WTC11 (cell line): ENCODE data around the gene ZNF432. TPM values are rescaled to one million over a fixed set of nuclear protein-coding genes. Genes with fewer than 3 reads are reported as not detected.

Experiments
- ATAC-seq: fragments of 200-7000 bp; cut with Tn5 transposase; 2 replicates; pipeline ENCODE4 v1.10.0; 2021; ENCODE audit warnings: mild to moderate bottlenecking, moderate library complexity
- CTCF ChIA-PET: fragments of 300-600 bp; sonication (Branson Sonifier 250); formaldehyde crosslinking; loops from one replicate; lab custom pipeline; 2021; ENCODE audit warnings: antibody characterized with exemption; lab: Charles Lee
- POLR2A ChIA-PET: fragments of 350-600 bp; sonication (Branson Sonifier 250); formaldehyde crosslinking; loops from one replicate; lab custom pipeline; 2021; ENCODE audit warnings: antibody characterized with exemption; lab: Charles Lee
- DNase-seq: peaks from one replicate; pipeline ENCODE4 v3.0.0; 2021; ENCODE audit warnings: low spot score
- H3K27ac Mint-ChIP-seq: 2 replicates; pipeline ENCODE4 v1.8.0; 2021; ENCODE audit warnings: mixed read lengths
- H3K27me3 Mint-ChIP-seq: 2 replicates; pipeline ENCODE4 v1.8.0; 2021; ENCODE audit warnings: low read depth, mild to moderate bottlenecking, moderate library complexity, mixed read lengths
- H3K36me3 Mint-ChIP-seq: 2 replicates; pipeline ENCODE4 v1.8.0; 2021; ENCODE audit warnings: mixed read lengths
- H3K4me1 Mint-ChIP-seq: 2 replicates; pipeline ENCODE4 v1.8.0; 2022; ENCODE audit warnings: mixed read lengths
- H3K4me3 Mint-ChIP-seq: 2 replicates; pipeline ENCODE4 v1.8.0; 2021; ENCODE audit warnings: mild to moderate bottlenecking, moderate library complexity, mixed read lengths
- H3K9me3 Mint-ChIP-seq: 2 replicates; pipeline ENCODE4 v1.8.0; 2021; ENCODE audit warnings: mixed read lengths
- ARID4B ChIP-seq: sonication (generic); formaldehyde crosslinking; IDR thresholded peaks from 2 replicates; pipeline ENCODE4 v1.8.0; 2023; ENCODE audit warnings: missing genetic modification reagents, mild to moderate bottlenecking, borderline replicate concordance
- ATF3 ChIP-seq: sonication (generic); formaldehyde crosslinking; conservative IDR thresholded peaks from 2 replicates; pipeline ENCODE4 v1.8.1; 2022; ENCODE audit warnings: mild to moderate bottlenecking, missing genetic modification reagents
- ATF6 ChIP-seq: sonication (generic); formaldehyde crosslinking; IDR thresholded peaks from 2 replicates; pipeline ENCODE4 v1.8.1; 2023; ENCODE audit warnings: mild to moderate bottlenecking, missing genetic modification reagents
- CREM ChIP-seq: sonication (generic); formaldehyde crosslinking; IDR thresholded peaks from 2 replicates; pipeline ENCODE4 v1.8.1; 2022; ENCODE audit warnings: mild to moderate bottlenecking, missing genetic modification reagents, moderate library complexity
- E2F5 ChIP-seq: sonication (generic); formaldehyde crosslinking; IDR thresholded peaks from 2 replicates; pipeline ENCODE4 v1.8.1; 2022; ENCODE audit warnings: mild to moderate bottlenecking, moderate library complexity, missing genetic modification reagents
- FOXJ3 ChIP-seq: sonication (generic); formaldehyde crosslinking; IDR thresholded peaks from 2 replicates; pipeline ENCODE4 v1.9.0; 2021; ENCODE audit warnings: missing genetic modification reagents, mild to moderate bottlenecking, borderline replicate concordance
- GRHL2 ChIP-seq: fragments of 250-450 bp; sonication (Bioruptor Pico); IDR thresholded peaks from 2 replicates; pipeline ENCODE4 v1.8.0; 2022; ENCODE audit warnings: mild to moderate bottlenecking, moderate library complexity; ENCODE audit not compliant: insufficient replicate concordance, severe bottlenecking
- GTF2I ChIP-seq: fragments of 250-450 bp; sonication (Bioruptor Pico); conservative IDR thresholded peaks from 2 replicates; pipeline ENCODE4 v1.4.0; 2021; ENCODE audit warnings: mild to moderate bottlenecking
- HMGXB4 ChIP-seq: sonication (generic); formaldehyde crosslinking; IDR thresholded peaks from 2 replicates; pipeline ENCODE4 v1.8.1; 2023; ENCODE audit warnings: mild to moderate bottlenecking, moderate library complexity, missing genetic modification reagents
- MAX ChIP-seq: sonication (generic); formaldehyde crosslinking; IDR thresholded peaks from 2 replicates; pipeline ENCODE4 v1.8.0; 2022; ENCODE audit warnings: mild to moderate bottlenecking, missing genetic modification reagents
- NFATC4 ChIP-seq: fragments of 250-450 bp; sonication (Bioruptor Pico); IDR thresholded peaks from 2 replicates; pipeline ENCODE4 v1.9.0; 2021; ENCODE audit warnings: mild to moderate bottlenecking
- PRDM15 ChIP-seq: sonication (generic); formaldehyde crosslinking; IDR thresholded peaks from 2 replicates; pipeline ENCODE4 v1.8.0; 2022; ENCODE audit warnings: missing genetic modification reagents
- PRRX2 ChIP-seq: fragments of 250-450 bp; sonication (Bioruptor Pico); IDR thresholded peaks from 2 replicates; pipeline ENCODE4 v1.8.0; 2021; ENCODE audit warnings: mild to moderate bottlenecking
- SOX15 ChIP-seq: fragments of 250-450 bp; sonication (Bioruptor Pico); IDR thresholded peaks from 2 replicates; pipeline ENCODE4 v1.9.0; 2021; ENCODE audit warnings: mild to moderate bottlenecking
- SP1 ChIP-seq: sonication (generic); formaldehyde crosslinking; conservative IDR thresholded peaks from 2 replicates; pipeline ENCODE4 v1.8.1; 2022; ENCODE audit warnings: missing genetic modification reagents
- TEAD4 ChIP-seq: sonication (generic); formaldehyde crosslinking; IDR thresholded peaks from 2 replicates; pipeline ENCODE4 v1.8.0; 2022; ENCODE audit warnings: mild to moderate bottlenecking, missing genetic modification reagents
- ZNF219 ChIP-seq: sonication (generic); formaldehyde crosslinking; IDR thresholded peaks from 2 replicates; pipeline ENCODE4 v1.8.0; 2023; ENCODE audit warnings: missing genetic modification reagents, mild to moderate bottlenecking, borderline replicate concordance
- ZNF263 ChIP-seq: sonication (generic); formaldehyde crosslinking; IDR thresholded peaks from 2 replicates; pipeline ENCODE4 v1.8.1; 2022; ENCODE audit warnings: low read depth, mild to moderate bottlenecking, moderate library complexity, missing genetic modification reagents
- ZNF317 ChIP-seq: sonication (generic); formaldehyde crosslinking; IDR thresholded peaks from 2 replicates; pipeline ENCODE4 v1.8.1; 2023; ENCODE audit warnings: low read depth, mild to moderate bottlenecking, moderate library complexity, missing genetic modification reagents, borderline replicate concordance
- ZNF423 ChIP-seq: fragments of 250-450 bp; sonication (Bioruptor Pico); IDR thresholded peaks from 2 replicates; pipeline ENCODE4 v2.1.2; 2022; ENCODE audit warnings: mild to moderate bottlenecking, moderate library complexity
- total RNA-seq: library from RNA; stranded (reverse); gene quantifications from 3 replicates; pipeline ENCODE4 v1.2.3, GENCODE V29; 2021

Gene ZNF432
- total RNA-seq, 1 experiment from 2014 or later, result 8.9 TPM

GRCh38 chr19:52010674-52011073, 38.0 kb downstream of the ZNF432 start (continued):
- no peak for TF ChIP-seq ZNF317 (CRISPR knock-in tag)

GRCh38 chr19:52007806-52008557, 40.7 kb downstream of the ZNF432 start, which contains the start of gene ZNF615:
TSS of gene ZNF615 (minus strand) at chr19:52008211. CDS start at chr19:52003711, 4,500 bp downstream.
- Mint-ChIP-seq H3K36me3 (peaks cover 24% of the 10 kb centered on the region), H3K9me3 (peaks cover 15% of the 10 kb centered on the region), H3K4me1 (peaks cover 11% of the 10 kb centered on the region), H3K27me3 (no peaks in the 10 kb centered on the region), H3K4me3 (peak within 1 kb of the TSS; percentile 96), H3K27ac (peak within 1 kb of the TSS; percentile 97)
- ChIA-PET CTCF (interaction anchor here (0.5 kb wide), 1 partner anchor 539 kb away, joined by 3 read pairs; no protein-coding TSS in a partner anchor), POLR2A (interaction anchor here (1.6 kb wide), 1 partner anchor 41 kb away, joined by 4 read pairs; no protein-coding TSS in a partner anchor)
- ATAC-seq, result peak; percentile 92
- TF ChIP-seq ATF6 (CRISPR knock-in tag) (no peak), ATF3 (CRISPR knock-in tag) (no peak), HMGXB4 (CRISPR knock-in tag) (peak; percentile 74; the same call in 1 of the 2 replicates), FOXJ3 (CRISPR knock-in tag) (no peak), CREM (CRISPR knock-in tag) (peak; percentile 36; the same call in 1 of the 2 replicates), E2F5 (CRISPR knock-in tag) (peak; percentile 75; the same call in 1 of the 2 replicates), NFATC4 (CRISPR knock-in tag) (no peak), MAX (CRISPR knock-in tag) (peak; percentile 55), GRHL2 (CRISPR knock-in tag) (no peak), PRRX2 (0 out of 2 replicates have a peak, but pooled peaks have one; percentile 52), ZNF423 (CRISPR knock-in tag) (no peak), TEAD4 (CRISPR knock-in tag) (no peak), GTF2I (CRISPR knock-in tag) (no peak), ZNF219 (CRISPR knock-in tag) (no peak), ZNF263 (CRISPR knock-in tag) (no peak), ARID4B (peak; percentile 54; the same call in 1 of the 2 replicates), ZNF317 (CRISPR knock-in tag) (no peak), PRDM15 (CRISPR knock-in tag) (no peak), SOX15 (CRISPR knock-in tag) (no peak), SP1 (CRISPR knock-in tag) (no peak)
- peak; percentile 89 for DNase-seq
